Natural killer cell (primary cell): Measurements from ENCODE around the gene TMSB10. TPM values are rescaled to one million over a fixed set of nuclear protein-coding genes. Genes with fewer than 3 reads are reported as not detected.

Source experiments
- ATAC-seq, 3 donors: fragments of 150-1000 bp in 2 of 3; fragments of 200-7000 bp in 1 of 3; cut with Tn5 transposase; 1 replicate in 1 of 3; 2 replicates in 2 of 3; pipeline ENCODE4 v1.10.0; 2021; ENCODE audit warnings: mild to moderate bottlenecking in 2 of 3, moderate library complexity in 2 of 3
- DNase-seq, 2 donors: peaks; one replicate each; pipeline versions ENCODE4 v3.0.0 to v3.0.0-alpha.2; 2013 to 2021; ENCODE audit warnings: mixed read lengths in 1 of 2
- H3K27ac ChIP-seq: one replicate; pipeline ENCODE4 v1.5.1; 2013; ENCODE audit warnings: mild to moderate bottlenecking, low read length
- H3K27me3 ChIP-seq: one replicate; pipeline ENCODE4 v1.6.1; 2013; ENCODE audit warnings: low read length; ENCODE audit not compliant: control insufficient read depth, insufficient read depth
- H3K36me3 ChIP-seq: one replicate; pipeline ENCODE4 v1.6.1; 2013; ENCODE audit warnings: low read length; ENCODE audit not compliant: control insufficient read depth, insufficient read depth
- H3K4me1 ChIP-seq: one replicate; pipeline ENCODE4 v1.6.1; 2013; ENCODE audit warnings: low read length; ENCODE audit not compliant: control insufficient read depth, insufficient read depth
- H3K4me3 ChIP-seq: one replicate; pipeline ENCODE4 v1.5.1; 2013; ENCODE audit warnings: low read length
- H3K9me3 ChIP-seq: one replicate; pipeline ENCODE4 v1.6.1; 2013; ENCODE audit warnings: low read length; ENCODE audit not compliant: control insufficient read depth, insufficient read depth
- H3K27ac Mint-ChIP-seq, 2 donors: one replicate each; pipeline ENCODE4 v1.8.0; 2022; ENCODE audit warnings: mild to moderate bottlenecking in 2 of 2, mixed read lengths in 2 of 2, moderate library complexity in 1 of 2
- H3K27me3 Mint-ChIP-seq, 2 donors: one replicate each; pipeline ENCODE4 v1.8.0; 2022; ENCODE audit warnings: low read depth in 2 of 2, mixed read lengths in 2 of 2
- H3K36me3 Mint-ChIP-seq: one replicate; pipeline ENCODE4 v1.8.0; 2022; ENCODE audit warnings: mixed read lengths
- H3K4me1 Mint-ChIP-seq, 2 donors: one replicate each; pipeline ENCODE4 v1.8.0; 2022; ENCODE audit warnings: mixed read lengths in 2 of 2
- H3K4me3 Mint-ChIP-seq: one replicate; pipeline ENCODE4 v1.8.0; 2022; ENCODE audit warnings: mild to moderate bottlenecking, moderate library complexity, mixed read lengths
- H3K9me3 Mint-ChIP-seq, 2 donors: one replicate each; pipeline ENCODE4 v1.8.0; 2022; ENCODE audit warnings: mixed read lengths in 2 of 2
- CTCF ChIP-seq: fragments of 200-600 bp; IDR thresholded peaks from one replicate; pipeline ENCODE4 v1.8.0; 2022; ENCODE audit warnings: antibody characterized with exemption
- WGBS: methylation state at CpG from one replicate; pipeline ENCODE4 v1.1.7; 2013; ENCODE audit warnings: missing lambda C conversion rate; ENCODE audit not compliant: insufficient coverage; 5-methylcytosine and 5-hydroxymethylcytosine counted together
- intact Hi-C: fragments of 100-400 bp; cut with micrococcal nuclease; formaldehyde crosslinking; loops from one replicate; pipeline ENCODE4 v1.14.2; 2022
- total RNA-seq, 4 donors: library from RNA; stranded (reverse); fragments of 120-200 nt in 1 of 4; gene quantifications; one replicate each; pipeline versions ENCODE4 v1.2.3 to v1.2.4, GENCODE V29; 2013 to 2022

Gene TMSB10
- total RNA-seq, 3 donors from 2014 or later (not counting 1 experiment from before 2014, with no cell fraction given), result 1,247 to 1,683 (median 1,557) TPM

- no peak for TF ChIP-seq CTCF
- Mint-ChIP-seq H3K27ac (peak overlapping the region; percentile 85 to 86), H3K36me3 (no peaks in the 10 kb centered on the region), H3K9me3 (peaks cover 12 to 13% of the 10 kb centered on the region in 2 donors), H3K4me1 (peaks cover 30 to 51% of the 10 kb centered on the region in 2 donors), H3K27me3 (no peaks in the 10 kb centered on the region), H3K4me3 (peak overlapping the region; percentile 94)
- 22% methylated on average over 2 of the region's 2 CpGs for WGBS
- Histone ChIP-seq H3K4me1 (peaks cover 44% of the 10 kb centered on the region), H3K4me3 (no peak overlapping the region), H3K27me3 (no peaks in the 10 kb centered on the region), H3K36me3 (no peaks in the 10 kb centered on the region), H3K27ac (peak overlapping the region; percentile 76), H3K9me3 (peaks cover 14% of the 10 kb centered on the region)
- DNase-seq, result peak; percentile 44 to 80
- ATAC-seq, result peak in 1 of 3 donors; percentile 12
- intact Hi-C loops, result loop anchor here (5.0 kb wide), 1 partner anchor 127 kb away; no protein-coding TSS in a partner anchor
Observed at GRCh38 chr2:84908948-84909713, 3.7 kb downstream of the TMSB10 start.

- no peaks in the 10 kb centered on the region for H3K27me3 Mint-ChIP-seq
- no peak overlapping the region for H3K4me3 ChIP-seq
- peaks cover 14% of the 10 kb centered on the region for H3K9me3 ChIP-seq
- TF ChIP-seq CTCF, result no peak
- intact Hi-C loops, result no loop called here
- ATAC-seq (no peak), DNase-seq (no peak)
- no peak overlapping the region for H3K4me3 Mint-ChIP-seq
- peaks cover 24 to 40% of the 10 kb centered on the region in 2 donors for H3K4me1 Mint-ChIP-seq
- H3K36me3 Mint-ChIP-seq, result no peaks in the 10 kb centered on the region
- peaks cover 34% of the 10 kb centered on the region for H3K4me1 ChIP-seq
- 94% methylated on average over 4 of the region's 5 CpGs for WGBS
- H3K36me3 ChIP-seq, result no peaks in the 10 kb centered on the region
- H3K27ac ChIP-seq, result no peak overlapping the region
- H3K9me3 Mint-ChIP-seq, result peaks cover 12 to 13% of the 10 kb centered on the region in 2 donors
- no peak overlapping the region for H3K27ac Mint-ChIP-seq
- H3K27me3 ChIP-seq, result no peaks in the 10 kb centered on the region
Observed at GRCh38 chr2:84911135-84911678, 5.8 kb downstream of the TMSB10 start.

DNA sequence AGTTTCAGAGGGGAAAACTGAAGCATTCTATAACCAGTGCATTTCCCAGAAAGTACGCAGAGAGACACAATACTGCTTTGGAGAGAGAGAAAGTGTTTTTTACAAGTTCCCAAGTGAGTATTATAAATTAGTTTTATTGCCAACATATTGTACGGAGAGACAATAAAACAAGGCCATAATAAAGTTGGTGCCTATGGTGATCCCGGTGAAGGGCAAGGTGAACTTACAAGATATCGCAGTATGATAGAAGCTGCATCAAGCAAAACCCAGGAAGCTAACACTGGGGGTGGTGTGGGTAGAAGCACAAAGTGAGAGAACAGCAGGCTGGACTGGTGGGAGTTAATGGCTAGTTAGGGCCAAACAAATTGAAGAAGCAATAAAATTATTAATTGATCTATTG lies 7.5 kb downstream of the TMSB10 start:
- Histone ChIP-seq H3K9me3 (peaks cover 14% of the 10 kb centered on the region), H3K4me1 (peaks cover 18% of the 10 kb centered on the region), H3K27ac (no peak overlapping the region), H3K27me3 (no peaks in the 10 kb centered on the region), H3K36me3 (no peaks in the 10 kb centered on the region), H3K4me3 (no peak overlapping the region)
- Mint-ChIP-seq H3K27ac (no peak overlapping the region), H3K36me3 (no peaks in the 10 kb centered on the region), H3K4me3 (no peak overlapping the region), H3K9me3 (peaks cover 12 to 13% of the 10 kb centered on the region in 2 donors), H3K27me3 (no peaks in the 10 kb centered on the region), H3K4me1 (peaks cover 15 to 22% of the 10 kb centered on the region in 2 donors)
- 100% methylated on average over 4 of the region's 4 CpGs for WGBS
- DNase-seq, result no peak
- no peak for TF ChIP-seq CTCF
- intact Hi-C loops, result no loop called here
- no peak for ATAC-seq
